Caco-2 (cell line): ENCODE measurements around the gene GID8. TPM values are rescaled to one million over a fixed set of nuclear protein-coding genes. Genes with fewer than 3 reads are reported as not detected.

Source experiments
- BruUV-seq: library from RNA; stranded (reverse); fragments of 400-500 nt; replicated peaks from 2 replicates; lab custom pipeline; 2021; lab: Mats Ljungman, UMichigan
- CTCF ChIA-PET: fragments of 300-600 bp; sonication (Branson Sonifier 250); formaldehyde crosslinking; loops from one replicate; lab custom pipeline; 2022; ENCODE audit warnings: antibody characterized with exemption; lab: Charles Lee
- POLR2A ChIA-PET: fragments of 300-600 bp; sonication (Branson Sonifier 250); formaldehyde crosslinking; loops from one replicate; lab custom pipeline; 2022; ENCODE audit warnings: antibody characterized with exemption; lab: Charles Lee
- DNase-seq, 2 experiments: peaks; one replicate each; pipeline versions ENCODE4 v3.0.0 to v3.0.0-alpha.2; 2020 to 2022
- H3K27me3 ChIP-seq: replicated peaks from 2 replicates; pipeline ENCODE4 v1.6.0; 2011; ENCODE audit warnings: low read length; ENCODE audit not compliant: control insufficient read depth, insufficient read depth
- H3K36me3 ChIP-seq: 2 replicates; pipeline ENCODE4 v1.5.1; 2011; ENCODE audit warnings: low read length; ENCODE audit not compliant: control insufficient read depth, insufficient read depth
- H3K4me1 ChIP-seq: fragments of 250-450 bp; sonication (Bioruptor Pico); 2 replicates; pipeline ENCODE4 v1.5.1; 2020; ENCODE audit warnings: mild to moderate bottlenecking
- H3K4me3 ChIP-seq: 2 replicates; pipeline ENCODE4 v1.5.1; 2011; ENCODE audit warnings: low read depth, mild to moderate bottlenecking, control low read depth, low read length
- H3K9me3 ChIP-seq: fragments of 250-450 bp; sonication (Bioruptor Pico); 2 replicates; pipeline ENCODE4 v1.5.1; 2020; ENCODE audit warnings: mild to moderate bottlenecking, moderate library complexity
- H3K27ac Mint-ChIP-seq: one replicate; pipeline ENCODE4 v1.8.0; 2022; ENCODE audit warnings: mixed read lengths; ENCODE audit not compliant: unreplicated experiment
- H3K27me3 Mint-ChIP-seq: one replicate; pipeline ENCODE4 v1.8.0; 2022; ENCODE audit warnings: mixed read lengths; ENCODE audit not compliant: insufficient read depth, unreplicated experiment
- H3K36me3 Mint-ChIP-seq: one replicate; pipeline ENCODE4 v1.8.0; 2022; ENCODE audit warnings: mild to moderate bottlenecking, mixed read lengths; ENCODE audit not compliant: insufficient read depth, unreplicated experiment
- H3K4me1 Mint-ChIP-seq: one replicate; pipeline ENCODE4 v1.8.0; 2022; ENCODE audit warnings: low read depth, mixed read lengths; ENCODE audit not compliant: unreplicated experiment
- H3K4me3 Mint-ChIP-seq: one replicate; pipeline ENCODE4 v1.8.0; 2022; ENCODE audit warnings: mild to moderate bottlenecking, moderate library complexity, mixed read lengths; ENCODE audit not compliant: unreplicated experiment
- H3K9me3 Mint-ChIP-seq: one replicate; pipeline ENCODE4 v1.8.0; 2022; ENCODE audit warnings: mixed read lengths; ENCODE audit not compliant: unreplicated experiment
- CTCF ChIP-seq, 2 experiments: fragments of 200-600 bp in 1 of 2; IDR thresholded peaks; 1 replicate in 1 of 2; 2 replicates in 1 of 2; pipeline versions ENCODE4 v1.5.1 to v1.8.0; 2011 to 2022; ENCODE audit warnings: antibody characterized with exemption in 1 of 2, control low read depth in 1 of 2, inconsistent platforms in 1 of 2, low read depth in 1 of 2, low read length in 1 of 2, mild to moderate bottlenecking in 1 of 2, moderate library complexity in 1 of 2; ENCODE audit not compliant: insufficient read depth in 1 of 2, severe bottlenecking in 1 of 2, unreplicated experiment in 1 of 2
- intact Hi-C: fragments of 100-400 bp; cut with micrococcal nuclease; formaldehyde crosslinking; loops from one replicate; pipeline ENCODE4 v1.10.0; 2022; ENCODE audit not compliant: unreplicated experiment
- total RNA-seq: library from RNA; stranded (reverse); gene quantifications from 2 replicates; pipeline ENCODE4 v1.2.3, GENCODE V29; 2022

Gene GID8
- total RNA-seq, 1 experiment from 2014 or later: 133 TPM

GRCh38 chr20:62976886-62977285 lies 38.9 kb downstream of the GID8 start:
- intact Hi-C loops: no loop called here
- no peaks in the 10 kb centered on the region for H3K9me3 ChIP-seq

DNA sequence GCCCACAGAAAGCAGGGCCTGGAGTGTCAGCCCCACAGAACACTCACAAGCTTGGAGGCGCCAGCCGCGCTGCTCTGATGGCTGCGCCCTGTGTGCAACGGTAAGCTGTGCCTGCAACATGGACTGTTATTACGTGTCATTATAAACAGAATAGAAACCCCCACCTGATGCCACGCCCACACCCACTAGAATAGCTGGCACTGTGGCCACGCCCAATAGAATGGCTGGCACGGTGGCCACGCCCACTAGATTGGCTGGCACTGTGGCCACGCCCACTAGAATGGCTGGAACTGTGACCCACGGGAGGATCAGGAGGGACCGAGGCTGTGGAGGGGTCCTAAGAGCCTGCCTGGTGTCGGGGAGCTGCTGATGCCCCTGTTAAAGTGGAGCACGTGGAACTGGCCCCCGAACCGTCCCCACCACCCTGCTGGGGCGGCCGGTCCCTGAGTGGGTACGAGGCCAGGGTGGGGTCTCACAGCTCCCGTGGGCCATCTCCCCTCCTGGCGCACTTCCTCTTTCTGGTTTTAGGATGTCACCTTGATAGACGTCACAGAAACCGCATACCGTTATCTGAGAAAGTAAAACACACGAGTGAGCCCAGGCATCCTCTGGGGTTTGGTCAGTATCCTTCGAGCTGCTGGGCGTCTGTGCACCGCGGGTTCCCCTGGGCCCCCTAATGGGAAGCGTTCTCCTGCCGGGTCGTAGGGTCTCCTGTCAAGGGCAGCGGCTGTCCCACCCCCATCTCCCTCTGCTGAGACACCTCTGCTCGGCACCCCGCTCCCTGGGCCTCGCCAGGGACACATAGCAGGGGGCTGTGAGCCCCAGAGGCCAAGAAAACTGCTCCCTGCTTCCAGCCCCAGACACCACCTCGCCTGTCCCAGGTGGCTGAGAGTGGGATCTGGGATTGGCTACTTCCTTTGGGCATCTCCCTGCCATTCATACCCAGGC lies 39.9 kb downstream of the GID8 start:
- H3K9me3 ChIP-seq: no peaks in the 10 kb centered on the region
- H3K4me3 ChIP-seq: no peak overlapping the region
- intact Hi-C loops: no loop called here
- Mint-ChIP-seq H3K4me3 (no peak overlapping the region), H3K4me1 (no peaks in the 10 kb centered on the region), H3K27ac (no peak overlapping the region), H3K36me3 (no peaks in the 10 kb centered on the region), H3K9me3 (no peaks in the 10 kb centered on the region), H3K27me3 (peaks cover 4% of the 10 kb centered on the region)
- ChIA-PET CTCF (interaction anchor here (0.8 kb wide), 1 partner anchor 31 kb away, joined by 5 read pairs; no protein-coding TSS in a partner anchor), POLR2A (no interaction called here)
- no TSS peak for BruUV-seq
- DNase-seq: no peak
- H3K36me3 ChIP-seq: no peaks in the 10 kb centered on the region
- H3K4me1 ChIP-seq: peaks cover 2% of the 10 kb centered on the region
- no peak for TF ChIP-seq CTCF (IDR thresholded peaks at IDR 0.05; ENCODE audit: insufficient read depth in 1 of 2, low read depth in 1 of 2, low read length in 1 of 2, severe bottlenecking in 1 of 2, unreplicated experiment in 1 of 2)
- H3K27me3 ChIP-seq: no peaks in the 10 kb centered on the region

More at GRCh38 chr20:62976886-62977285, 38.9 kb downstream of the GID8 start:
- BruUV-seq: no TSS peak
- no peak for DNase-seq
- Histone ChIP-seq H3K4me1 (peaks cover 7% of the 10 kb centered on the region), H3K27me3 (no peaks in the 10 kb centered on the region), H3K36me3 (no peaks in the 10 kb centered on the region), H3K4me3 (no peak overlapping the region)
- CTCF ChIA-PET: no interaction called here
- Mint-ChIP-seq H3K4me1 (peaks cover 6% of the 10 kb centered on the region), H3K36me3 (peaks cover 2% of the 10 kb centered on the region), H3K27ac (no peak overlapping the region), H3K9me3 (no peaks in the 10 kb centered on the region), H3K4me3 (no peak overlapping the region), H3K27me3 (peaks cover 4% of the 10 kb centered on the region)
- no peak for TF ChIP-seq CTCF (IDR thresholded peaks at IDR 0.05; ENCODE audit: insufficient read depth in 1 of 2, low read depth in 1 of 2, low read length in 1 of 2, severe bottlenecking in 1 of 2, unreplicated experiment in 1 of 2)
- POLR2A ChIA-PET: no interaction called here

DNA sequence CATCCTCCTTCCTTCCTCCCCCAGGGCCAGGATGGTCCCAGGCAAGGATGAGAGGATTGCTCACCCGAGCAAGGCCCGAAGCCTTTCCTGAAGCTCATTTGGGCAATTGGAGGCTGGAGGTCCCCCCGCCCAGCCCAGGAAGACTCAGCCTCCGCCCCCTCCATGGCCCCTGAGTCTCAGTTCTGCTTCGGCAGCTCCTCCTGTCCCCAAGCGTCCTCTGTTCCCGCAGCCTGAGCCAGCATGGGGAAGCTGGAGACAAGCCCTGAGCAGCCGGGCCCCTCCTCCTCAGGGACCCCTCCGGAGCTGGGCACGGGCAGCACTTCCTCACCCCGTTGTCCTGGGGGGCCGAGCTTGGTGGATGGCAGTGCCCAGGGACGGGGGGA lies 40.6 kb downstream of the GID8 start:
- Mint-ChIP-seq H3K36me3 (no peaks in the 10 kb centered on the region), H3K4me1 (no peaks in the 10 kb centered on the region), H3K4me3 (no peak overlapping the region), H3K27ac (no peak overlapping the region), H3K27me3 (peaks cover 4% of the 10 kb centered on the region), H3K9me3 (no peaks in the 10 kb centered on the region)
- Histone ChIP-seq H3K4me1 (no peaks in the 10 kb centered on the region), H3K4me3 (no peak overlapping the region), H3K27me3 (no peaks in the 10 kb centered on the region), H3K9me3 (no peaks in the 10 kb centered on the region), H3K36me3 (no peaks in the 10 kb centered on the region)
- no peak for DNase-seq
- TF ChIP-seq CTCF (IDR thresholded peaks at IDR 0.05; ENCODE audit: insufficient read depth in 1 of 2, low read depth in 1 of 2, low read length in 1 of 2, severe bottlenecking in 1 of 2, unreplicated experiment in 1 of 2): no peak
- BruUV-seq: no TSS peak
- ChIA-PET POLR2A (no interaction called here), CTCF (interaction anchor here (1.4 to 2.3 kb wide), 2 partner anchors 23 to 30 kb away, joined by 4 to 20 read pairs; no protein-coding TSS in a partner anchor)
- intact Hi-C loops: no loop called here
